HG03280 (cell line): Measurements from ENCODE around the gene RUNX2.

Source experiments
- ATAC-seq: cut with Tn5 transposase; IDR thresholded peaks from one replicate; pipeline ENCODE4 v1.9.1; 2021; ENCODE audit warnings: mild to moderate bottlenecking, moderate library complexity; ENCODE audit not compliant: unreplicated experiment

The RUNX2 gene

GRCh38 chr6:45431317-45432065 lies 103.4 kb downstream of the RUNX2 start:
- ATAC-seq = no peak

GRCh38 chr6:45432977-45433376 lies 104.8 kb downstream of the RUNX2 start:
- ATAC-seq = no peak

DNA sequence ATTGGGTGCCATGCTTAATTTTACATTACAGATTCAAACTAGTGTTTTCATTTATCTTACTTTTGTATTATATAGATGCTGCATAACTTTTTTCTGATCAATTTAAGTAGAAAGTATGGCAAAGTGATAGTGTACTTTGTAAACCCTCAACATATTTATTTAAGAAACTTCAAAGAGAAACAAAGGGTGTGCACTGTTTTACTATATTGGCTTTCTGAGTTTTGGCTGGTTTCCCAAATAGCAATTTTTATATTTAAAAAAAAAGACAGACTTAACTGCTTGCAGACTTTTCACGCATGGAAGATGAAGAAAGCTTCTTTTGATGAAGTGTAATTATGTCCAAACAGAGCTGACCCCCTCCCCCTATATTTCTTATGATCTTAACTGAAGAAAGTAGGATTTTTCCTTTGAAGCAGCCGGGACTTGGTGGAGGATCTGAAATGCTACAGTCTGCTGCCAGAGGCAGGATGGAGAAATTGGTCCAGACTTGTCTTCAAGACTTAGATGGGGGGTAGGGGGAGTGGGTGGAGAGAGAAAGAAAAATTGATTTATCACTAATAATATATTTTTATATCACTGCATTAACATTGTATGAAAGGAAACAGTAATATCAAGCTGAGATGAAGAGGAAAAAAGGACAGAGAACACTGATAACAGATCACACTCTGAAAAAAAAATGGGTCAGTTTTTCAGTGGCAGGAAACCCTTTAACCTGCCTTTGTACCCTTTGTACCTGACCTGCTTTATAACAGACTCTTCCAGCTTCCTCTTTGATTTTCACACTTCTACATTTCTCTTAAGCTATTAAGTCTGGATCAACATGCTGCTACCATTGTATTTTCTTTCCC lies 105.6 kb downstream of the RUNX2 start:
- ATAC-seq = no peak

GRCh38 chr6:45434381-45434700 lies 106.2 kb downstream of the RUNX2 start:
- ATAC-seq = no peak

GRCh38 chr6:45436544-45437438 lies 108.7 kb downstream of the RUNX2 start:
- peak; percentile 74 for ATAC-seq

DNA sequence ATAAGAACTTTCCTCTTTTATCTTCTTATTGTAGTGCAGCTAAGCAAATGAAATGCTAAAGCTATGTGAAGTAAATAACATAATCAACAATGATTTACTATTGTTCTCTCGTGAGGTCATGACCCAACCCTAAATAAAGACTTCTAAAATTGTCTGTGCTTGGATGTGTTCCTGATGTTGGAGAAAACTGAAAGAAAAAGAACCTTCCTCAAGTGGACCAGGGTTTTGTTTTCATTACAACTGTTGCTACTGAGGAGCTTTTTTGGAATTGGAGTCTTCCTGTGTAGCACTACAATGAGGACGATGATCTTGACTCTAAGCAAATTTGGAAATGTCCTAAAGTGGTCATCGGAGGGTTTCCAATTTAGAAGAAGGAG lies 109.3 kb downstream of the RUNX2 start:
- no peak for ATAC-seq

- ATAC-seq = no peak
Observed at GRCh38 chr6:45438151-45438550, 110.0 kb downstream of the RUNX2 start.

- no peak for ATAC-seq
Observed at GRCh38 chr6:45438849-45439406, 110.8 kb downstream of the RUNX2 start.

- ATAC-seq = no peak
Observed at GRCh38 chr6:45439459-45439858, 111.3 kb downstream of the RUNX2 start.

GRCh38 chr6:45439861-45440388 lies 111.8 kb downstream of the RUNX2 start:
- no peak for ATAC-seq

DNA sequence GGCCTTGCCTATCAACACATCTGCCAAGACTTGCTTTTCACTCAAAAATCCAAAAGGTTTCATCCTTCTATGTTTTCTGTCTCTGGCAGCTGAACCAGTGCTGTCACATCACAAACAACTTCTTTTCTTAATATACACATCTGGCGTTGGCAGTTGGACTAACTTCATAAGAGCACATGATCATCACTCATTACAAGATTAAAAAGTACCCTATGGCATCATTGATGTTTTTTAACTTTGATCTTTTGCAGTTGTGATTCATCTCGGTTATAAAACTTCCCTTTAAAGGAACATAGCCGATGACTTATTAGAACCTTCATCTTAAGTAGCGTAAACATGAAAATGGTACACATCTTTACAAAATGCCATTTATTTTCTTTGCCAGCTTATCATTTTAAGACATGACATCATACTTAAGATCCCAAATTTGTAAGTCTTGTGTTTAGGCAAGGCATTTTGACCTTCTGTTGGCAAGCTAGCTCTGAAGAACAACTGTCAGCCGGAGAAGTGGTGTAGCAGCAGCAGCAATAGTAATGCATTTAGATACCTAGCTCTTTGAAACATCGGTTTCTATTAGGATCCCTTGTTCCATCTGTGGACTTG lies 113.8 kb downstream of the RUNX2 start:
- ATAC-seq = no peak

DNA sequence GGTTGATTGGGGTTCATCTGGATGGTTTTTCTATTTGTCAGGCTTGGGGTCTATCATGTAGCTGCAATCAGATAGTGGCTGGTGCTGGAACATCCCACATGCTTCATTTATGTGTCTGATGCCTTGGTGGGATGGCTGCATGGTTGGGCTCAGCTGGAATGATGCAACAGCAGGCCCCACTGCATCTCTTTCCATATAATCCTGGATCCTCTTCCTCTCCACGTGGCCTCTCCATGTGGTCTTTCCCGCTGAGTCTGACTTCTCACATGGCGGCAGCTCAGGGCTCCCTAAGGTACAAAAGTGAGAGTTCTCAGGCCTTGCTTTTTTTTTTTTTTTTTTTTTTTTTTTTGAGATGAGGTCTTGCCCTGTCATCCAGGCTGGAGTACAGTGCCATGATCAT lies 114.6 kb downstream of the RUNX2 start:
- ATAC-seq = no peak

- ATAC-seq = no peak
Observed at GRCh38 chr6:45445364-45445748, 117.2 kb downstream of the RUNX2 start.

- ATAC-seq = no peak
Observed at GRCh38 chr6:45445749-45446549, 117.8 kb downstream of the RUNX2 start.

- no peak for ATAC-seq
Observed at GRCh38 chr6:45447005-45447404, 118.9 kb downstream of the RUNX2 start.

GRCh38 chr6:45447716-45448115 lies 119.6 kb downstream of the RUNX2 start:
- no peak for ATAC-seq

GRCh38 chr6:45448417-45449389 lies 120.6 kb downstream of the RUNX2 start:
- no peak for ATAC-seq

DNA sequence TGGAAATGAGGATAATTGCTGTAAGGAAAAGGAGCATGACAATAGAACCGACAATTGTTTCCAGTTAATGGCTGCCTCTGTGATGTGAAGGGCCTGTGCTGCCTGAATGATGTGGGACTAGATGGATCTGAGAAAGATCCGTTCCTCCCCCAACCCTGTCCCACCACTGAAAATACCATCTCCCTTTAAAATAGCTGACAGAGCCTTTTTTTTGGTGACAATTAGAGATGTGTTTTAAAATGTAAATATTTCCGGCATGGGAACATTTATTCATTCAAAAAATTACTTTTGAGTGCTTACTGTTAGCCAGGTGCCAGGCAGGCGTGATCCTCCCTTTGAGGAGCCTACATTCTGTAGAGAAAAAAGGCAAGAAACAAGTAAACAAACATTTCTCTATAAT lies 122.0 kb downstream of the RUNX2 start:
- no peak for ATAC-seq
